Kidney (tissue), 14 donors: ENCODE measurements around the gene MAVS. TPM values are rescaled to one million over a fixed set of nuclear protein-coding genes. Genes with fewer than 3 reads are reported as not detected.
"Not testable (repeated sequence)": the region's sequence is repeated elsewhere in the genome, so short reads cannot be mapped to it uniquely, and the experiment has no call there.

Experiments used
- DNase-seq, 5 donors: peaks; one replicate each; pipeline ENCODE4 v3.0.0-alpha.2; 2013 to 2020
- FAIRE-seq: peaks from 2 replicates; lab custom pipeline; 2012; peaks lifted over from hg19 to GRCh38; lab: Jason Lieb, UNC
- H3K27ac ChIP-seq, 2 donors: one replicate each; pipeline ENCODE4 v1.7.0; 2013; ENCODE audit warnings: low read depth in 2 of 2, low read length in 2 of 2, inconsistent platforms in 1 of 2
- H3K27me3 ChIP-seq: one replicate; pipeline ENCODE4 v1.7.1; 2013; ENCODE audit warnings: low read length, inconsistent platforms; ENCODE audit not compliant: control insufficient read depth, insufficient read depth
- H3K36me3 ChIP-seq, 3 donors: one replicate each; pipeline versions ENCODE4 v1.7.0 to v1.7.1; 2013; ENCODE audit warnings: low read length in 3 of 3, control low read depth in 1 of 3, inconsistent platforms in 1 of 3; ENCODE audit not compliant: insufficient read depth in 3 of 3, control insufficient read depth in 2 of 3
- H3K4me1 ChIP-seq, 3 donors: one replicate each; pipeline versions ENCODE4 v1.7.0 to v1.7.1; 2013; ENCODE audit warnings: low read length in 3 of 3, inconsistent platforms in 1 of 3, low read depth in 1 of 3; ENCODE audit not compliant: control insufficient read depth in 2 of 3, insufficient read depth in 2 of 3
- H3K4me3 ChIP-seq, 3 donors: one replicate each; pipeline versions ENCODE4 v1.7.0 to v1.8.1; 2013; ENCODE audit warnings: low read length in 3 of 3, control low read depth in 1 of 3, inconsistent platforms in 1 of 3
- H3K9ac ChIP-seq, 3 donors: one replicate each; pipeline versions ENCODE4 v1.7.0 to v1.7.1; 2013; ENCODE audit warnings: low read length in 3 of 3, control low read depth in 1 of 3, inconsistent platforms in 1 of 3
- H3K9me3 ChIP-seq, 3 donors: one replicate each; pipeline versions ENCODE4 v1.7.0 to v1.7.1; 2013; ENCODE audit warnings: low read length in 3 of 3, control low read depth in 1 of 3, inconsistent platforms in 1 of 3; ENCODE audit not compliant: control insufficient read depth in 2 of 3, insufficient read depth in 1 of 3
- intact Hi-C: fragments of 100-400 bp; cut with DNase I; formaldehyde crosslinking; loops from one replicate; pipeline ENCODE4 v1.11.1; 2022
- polyA plus RNA-seq: library from polyadenylated mRNA; stranded (reverse); fragments of 350-450 nt; fragmentation: Illumina TruSeq; extraction: RNeasy Lipid Tissue Mini Kit (QIAGEN cat#74804); gene quantifications from one replicate; pipeline ENCODE4 v1.2.3, GENCODE V29; 2014; ENCODE audit warnings: low read depth, low replicate concordance; ENCODE audit not compliant: insufficient read depth
- total RNA-seq: library from RNA; stranded (reverse); fragmentation: NEBNext Ultra II Directional; extraction: Animal tissue kit (Norgen Biotek cat#: 25700); gene quantifications from one replicate; pipeline ENCODE4 v1.2.1, GENCODE V29; 2021
- TF ChIP-seq, protein P1 (sequence below): IDR thresholded peaks from 3 replicates; pipeline ENCODE4 v1.5.1; 2012; ENCODE audit warnings: mild to moderate bottlenecking, moderate library complexity, borderline replicate concordance; ENCODE audit not compliant: insufficient read depth; ENCODE audit errors: extremely low read depth
- donor health status: control.
- donor health status: control.
- donor health status: control.
- donor health status: control.
- donor health status: control.
- donor health status: DM: yes; HTN: yes; CAD: no.
- donor health status: Normal renal cell carcinoma (clear cell type).

The MAVS gene
- total and polyA plus RNA-seq, 2 donors from 2014 or later, result 10.0 to 46.8 TPM

DNA sequence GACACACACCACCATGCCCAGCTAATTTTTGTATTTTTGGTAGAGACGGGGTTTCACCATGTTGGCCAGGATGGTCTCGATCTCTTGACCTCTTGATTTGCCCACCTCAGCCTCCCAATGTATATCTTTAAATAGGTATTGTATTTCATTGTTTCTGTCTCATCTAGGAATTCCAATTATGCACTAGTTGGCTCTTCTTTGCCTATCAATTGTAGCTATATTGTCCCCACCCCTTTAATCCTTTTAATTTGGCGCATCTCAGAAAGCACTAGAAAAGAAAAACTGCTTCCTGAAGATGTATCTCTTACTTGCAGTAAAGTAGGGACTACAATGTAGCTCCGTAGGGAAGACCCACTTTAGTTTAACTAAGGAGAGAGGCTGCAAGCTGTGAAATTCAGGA, 10.5 kb upstream of the MAVS start:
- TF ChIP-seq, protein P1, sequence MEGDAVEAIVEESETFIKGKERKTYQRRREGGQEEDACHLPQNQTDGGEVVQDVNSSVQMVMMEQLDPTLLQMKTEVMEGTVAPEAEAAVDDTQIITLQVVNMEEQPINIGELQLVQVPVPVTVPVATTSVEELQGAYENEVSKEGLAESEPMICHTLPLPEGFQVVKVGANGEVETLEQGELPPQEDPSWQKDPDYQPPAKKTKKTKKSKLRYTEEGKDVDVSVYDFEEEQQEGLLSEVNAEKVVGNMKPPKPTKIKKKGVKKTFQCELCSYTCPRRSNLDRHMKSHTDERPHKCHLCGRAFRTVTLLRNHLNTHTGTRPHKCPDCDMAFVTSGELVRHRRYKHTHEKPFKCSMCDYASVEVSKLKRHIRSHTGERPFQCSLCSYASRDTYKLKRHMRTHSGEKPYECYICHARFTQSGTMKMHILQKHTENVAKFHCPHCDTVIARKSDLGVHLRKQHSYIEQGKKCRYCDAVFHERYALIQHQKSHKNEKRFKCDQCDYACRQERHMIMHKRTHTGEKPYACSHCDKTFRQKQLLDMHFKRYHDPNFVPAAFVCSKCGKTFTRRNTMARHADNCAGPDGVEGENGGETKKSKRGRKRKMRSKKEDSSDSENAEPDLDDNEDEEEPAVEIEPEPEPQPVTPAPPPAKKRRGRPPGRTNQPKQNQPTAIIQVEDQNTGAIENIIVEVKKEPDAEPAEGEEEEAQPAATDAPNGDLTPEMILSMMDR, result no peak
- Histone ChIP-seq H3K27me3 (no peaks in the 10 kb centered on the region), H3K27ac (no peak overlapping the region), H3K4me3 (no peak overlapping the region), H3K36me3 (no peaks in the 10 kb centered on the region), H3K4me1 (no peaks in the 10 kb centered on the region), H3K9me3 (no peaks in the 10 kb centered on the region), H3K9ac (no peak overlapping the region)
- intact Hi-C loops, result no loop called here
- FAIRE-seq (no peak), DNase-seq (no peak)

DNA sequence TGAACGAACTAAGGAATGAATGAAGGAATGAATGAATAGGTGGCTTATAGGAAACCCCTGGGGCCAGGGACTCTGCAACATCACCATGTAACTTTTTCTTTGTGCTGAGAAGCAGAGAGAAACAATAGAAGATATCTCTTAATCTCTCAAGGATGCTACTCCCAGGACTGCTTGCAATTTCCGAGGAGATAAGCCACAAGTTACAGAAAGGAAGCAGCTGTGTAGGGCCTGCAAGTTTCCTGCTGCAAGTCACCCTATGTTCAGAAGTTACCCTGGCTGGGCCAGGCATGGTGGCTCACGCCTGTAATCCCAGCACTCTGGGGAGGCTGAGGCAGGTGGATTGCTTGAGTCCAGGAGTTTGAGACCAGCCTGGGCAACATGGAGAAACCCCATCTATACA, 7.3 kb upstream of the MAVS start:
- H3K27me3 ChIP-seq, result no peaks in the 10 kb centered on the region
- intact Hi-C loops, result no loop called here

DNA sequence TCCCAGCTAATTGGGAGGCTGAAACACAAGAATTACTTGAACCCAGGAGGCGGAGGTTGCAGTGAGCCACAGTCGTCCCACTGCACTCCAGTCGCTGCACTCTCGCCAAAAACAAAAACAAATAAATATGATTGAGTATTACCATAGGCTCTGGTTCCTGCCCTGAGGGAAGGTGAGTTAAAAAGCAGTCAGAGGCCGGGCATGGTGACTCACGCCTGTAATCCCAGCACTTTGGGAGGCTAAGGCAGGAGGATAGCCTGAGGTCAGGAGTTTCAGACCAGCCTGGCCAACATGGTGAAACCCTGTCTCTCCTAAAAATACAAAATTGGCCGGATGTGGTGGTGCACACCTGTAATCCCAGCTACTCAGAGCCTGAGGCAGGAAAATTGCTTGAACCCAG, 6.4 kb upstream of the MAVS start:
- H3K36me3 ChIP-seq, H3K9me3 ChIP-seq, H3K4me3 ChIP-seq, H3K4me1 ChIP-seq, FAIRE-seq, H3K9ac ChIP-seq, intact Hi-C loops, DNase-seq, H3K27ac ChIP-seq, H3K27me3 ChIP-seq: not testable (repeated sequence)

More for the DNA sequence above, 7.3 kb upstream of the MAVS start:
- FAIRE-seq, result no peak
- Histone ChIP-seq H3K9me3 (no peaks in the 10 kb centered on the region), H3K4me3 (no peak overlapping the region), H3K36me3 (no peaks in the 10 kb centered on the region), H3K27ac (no peak overlapping the region), H3K9ac (no peak overlapping the region), H3K4me1 (no peaks in the 10 kb centered on the region)
- TF ChIP-seq, protein P1, result no peak
- no peak for DNase-seq

DNA sequence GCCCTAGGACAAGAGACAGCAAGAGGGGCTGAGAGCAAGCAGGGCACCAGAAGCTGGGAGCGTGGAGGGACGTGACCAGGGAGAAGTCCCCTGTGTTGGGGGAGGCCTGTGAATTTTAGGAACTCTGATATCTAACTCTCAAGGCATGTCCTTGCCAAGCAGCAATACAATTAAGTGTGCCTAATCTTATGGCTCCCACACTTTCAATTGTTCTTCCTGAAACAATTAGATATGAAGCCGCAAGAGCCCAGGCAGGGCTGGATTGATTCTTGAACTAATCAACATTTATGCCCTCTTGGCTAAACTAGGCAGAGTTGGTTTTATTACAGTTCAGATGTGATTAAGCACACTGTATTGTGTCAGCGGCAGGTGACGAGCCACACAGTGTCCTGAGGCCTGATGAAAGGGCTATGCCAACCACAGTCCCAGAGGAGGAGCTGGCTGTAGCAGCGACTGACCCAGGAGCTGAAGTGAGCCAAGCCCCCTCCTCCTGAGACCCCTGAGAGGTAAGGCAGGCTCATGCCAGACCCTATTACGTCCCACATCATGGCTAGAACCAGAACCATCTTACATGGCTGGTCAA, 4.2 kb upstream of the MAVS start:
- intact Hi-C loops, result no loop called here
- Histone ChIP-seq H3K36me3 (no peaks in the 10 kb centered on the region), H3K4me1 (no peaks in the 10 kb centered on the region), H3K4me3 (no peak overlapping the region), H3K9me3 (no peaks in the 10 kb centered on the region), H3K27ac (no peak overlapping the region), H3K27me3 (no peaks in the 10 kb centered on the region), H3K9ac (no peak overlapping the region)
- FAIRE-seq (no peak), DNase-seq (no peak)
- TF ChIP-seq, protein P1, result no peak
